Measurements from ENCODE around the gene PAMR1. TPM values are rescaled to one million over a fixed set of nuclear protein-coding genes. Genes with fewer than 3 reads are reported as not detected.

The PAMR1 gene
- total and polyA plus RNA-seq, 2 of the 8 experiments (the other 6 are each of a cell fraction or from before 2014, with no cell fraction given), result 3.0 to 6.9 TPM

DNA sequence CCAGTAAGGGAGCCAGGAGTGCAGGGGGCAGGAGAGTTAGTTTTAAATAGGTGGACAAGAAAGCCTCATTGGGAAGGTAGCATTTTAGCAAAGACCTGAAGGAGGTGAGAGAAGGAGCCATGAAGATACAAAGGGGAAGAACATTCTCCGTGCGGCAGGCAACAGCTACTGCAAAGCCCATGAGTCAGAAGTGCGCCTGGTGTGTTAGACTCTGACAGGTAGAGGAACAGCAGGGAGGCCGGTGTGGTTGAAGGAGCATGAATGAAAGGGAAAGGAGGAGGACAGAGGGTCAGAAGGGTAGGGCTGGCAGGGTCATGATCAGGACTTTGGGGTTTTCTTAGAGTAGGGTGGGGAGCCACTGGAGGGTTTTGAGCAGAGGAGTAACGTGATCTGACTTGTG is 34.5 kb upstream of the PAMR1 start (continued):
- TF ChIP-seq GTF2F1 (IDR thresholded peaks at IDR 0.05; ENCODE audit: borderline replicate concordance, low read depth, low read length), result no peak
- TF ChIP-seq EP300 (IDR thresholded peaks at IDR 0.05; ENCODE audit: borderline replicate concordance in 1 of 2, low read depth in 2 of 2, low read length in 2 of 2), result no peak
- TF ChIP-seq ASH2L (IDR thresholded peaks at IDR 0.05; ENCODE audit: low read length), result no peak

Data from H1 (cell line).